ENCODE results near the gene TMIE.

DNA sequence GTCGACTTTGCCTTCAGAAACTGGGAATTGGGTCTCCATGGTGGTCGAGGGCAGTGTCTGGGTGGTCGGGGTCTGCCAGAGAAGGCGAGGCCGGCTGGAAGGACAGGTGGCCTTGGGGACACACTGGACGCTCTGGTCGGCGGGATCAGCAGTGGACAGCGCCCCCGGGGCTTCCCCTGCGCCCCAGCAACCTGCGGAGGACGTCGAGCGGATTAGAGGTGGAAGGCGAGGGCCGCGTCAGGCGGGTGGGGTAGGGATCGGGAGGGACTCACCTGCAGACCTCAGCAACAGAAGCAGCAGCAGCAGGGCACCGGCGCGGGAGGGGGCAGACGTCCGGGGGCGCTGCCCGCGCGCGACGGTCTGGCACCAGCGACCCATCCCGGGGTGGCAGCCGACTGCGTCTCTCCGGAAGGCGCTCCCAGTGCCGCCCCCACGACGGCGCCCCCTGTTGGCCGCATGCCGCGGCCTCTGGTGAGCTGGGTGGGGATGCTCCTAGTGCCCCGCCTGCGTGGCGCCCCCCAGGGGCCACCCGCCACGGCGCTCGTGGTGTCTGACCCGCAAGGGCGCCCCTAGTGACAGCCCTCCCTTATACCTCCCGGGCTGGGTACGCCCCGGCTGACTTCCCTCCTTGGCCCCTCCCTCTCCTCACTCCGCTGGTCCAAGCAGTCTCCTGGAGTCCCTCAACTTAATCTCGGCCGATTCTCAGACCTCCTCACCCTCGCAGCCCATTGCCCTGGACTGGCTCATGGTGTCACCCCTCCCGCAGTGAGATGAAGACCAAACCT, 16.4 kb downstream of the TMIE start, which contains the start of gene PRSS50:
- TF ChIP-seq, protein P1, sequence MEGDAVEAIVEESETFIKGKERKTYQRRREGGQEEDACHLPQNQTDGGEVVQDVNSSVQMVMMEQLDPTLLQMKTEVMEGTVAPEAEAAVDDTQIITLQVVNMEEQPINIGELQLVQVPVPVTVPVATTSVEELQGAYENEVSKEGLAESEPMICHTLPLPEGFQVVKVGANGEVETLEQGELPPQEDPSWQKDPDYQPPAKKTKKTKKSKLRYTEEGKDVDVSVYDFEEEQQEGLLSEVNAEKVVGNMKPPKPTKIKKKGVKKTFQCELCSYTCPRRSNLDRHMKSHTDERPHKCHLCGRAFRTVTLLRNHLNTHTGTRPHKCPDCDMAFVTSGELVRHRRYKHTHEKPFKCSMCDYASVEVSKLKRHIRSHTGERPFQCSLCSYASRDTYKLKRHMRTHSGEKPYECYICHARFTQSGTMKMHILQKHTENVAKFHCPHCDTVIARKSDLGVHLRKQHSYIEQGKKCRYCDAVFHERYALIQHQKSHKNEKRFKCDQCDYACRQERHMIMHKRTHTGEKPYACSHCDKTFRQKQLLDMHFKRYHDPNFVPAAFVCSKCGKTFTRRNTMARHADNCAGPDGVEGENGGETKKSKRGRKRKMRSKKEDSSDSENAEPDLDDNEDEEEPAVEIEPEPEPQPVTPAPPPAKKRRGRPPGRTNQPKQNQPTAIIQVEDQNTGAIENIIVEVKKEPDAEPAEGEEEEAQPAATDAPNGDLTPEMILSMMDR (IDR thresholded peaks at IDR 0.05): no peak
- TF ChIP-seq POLR2A (IDR thresholded peaks at IDR 0.05): no peak
